Osteocyte (in vitro differentiated cells): ENCODE data around the gene MARS1. TPM values are rescaled to one million over a fixed set of nuclear protein-coding genes. Genes with fewer than 3 reads are reported as not detected.
"Not testable (repeated sequence)": the region's sequence is repeated elsewhere in the genome, so short reads cannot be mapped to it uniquely, and the experiment has no call there.

Experiments used
- DNase-seq: peaks from one replicate; pipeline ENCODE4 v3.0.0; 2021; ENCODE audit warnings: mixed read lengths; ENCODE audit not compliant: unreplicated experiment; ENCODE audit errors: extremely low spot score
- H3K27ac Mint-ChIP-seq: one replicate; pipeline ENCODE4 v1.8.0; 2021; ENCODE audit warnings: mild to moderate bottlenecking, mixed read lengths; ENCODE audit not compliant: unreplicated experiment
- H3K27me3 Mint-ChIP-seq: one replicate; pipeline ENCODE4 v1.8.0; 2021; ENCODE audit warnings: mixed read lengths; ENCODE audit not compliant: unreplicated experiment
- H3K36me3 Mint-ChIP-seq: one replicate; pipeline ENCODE4 v1.8.0; 2021; ENCODE audit warnings: mixed read lengths; ENCODE audit not compliant: unreplicated experiment
- H3K4me1 Mint-ChIP-seq: one replicate; pipeline ENCODE4 v1.8.0; 2021; ENCODE audit warnings: mixed read lengths; ENCODE audit not compliant: unreplicated experiment
- H3K4me3 Mint-ChIP-seq: one replicate; pipeline ENCODE4 v1.8.0; 2021; ENCODE audit warnings: mild to moderate bottlenecking, moderate library complexity, mixed read lengths; ENCODE audit not compliant: unreplicated experiment
- H3K9me3 Mint-ChIP-seq: one replicate; pipeline ENCODE4 v1.8.0; 2021; ENCODE audit warnings: mixed read lengths; ENCODE audit not compliant: unreplicated experiment
- long read RNA-seq: library from polyadenylated mRNA; unstranded; transcript quantifications from one replicate; pipeline ENCODE4 v2.0.0, GENCODE V29; 2021
- total RNA-seq: library from RNA; stranded (reverse); gene quantifications from 2 replicates; pipeline ENCODE4 v1.2.1, GENCODE V29; 2021
- TF ChIP-seq, protein P1 (sequence below): fragments of 200-600 bp; sonication (generic); IDR thresholded peaks from 2 replicates; pipeline ENCODE4 v1.5.0; 2021; ENCODE audit warnings: antibody characterized with exemption, mild to moderate bottlenecking, moderate library complexity

The MARS1 gene
- 364 and 401 TPM in 2 replicates for total RNA-seq
- long read RNA-seq, transcript MARS-201 (21 exons, 2,905 nt) = major isoform, 1,592 of 2,122 reads
- long read RNA-seq, partial matches to known transcripts = 226 of 2,122 reads
- long read RNA-seq, other reads (novel, unspliced or antisense) = 301 of 2,122 reads

- peaks cover 31% of the 10 kb centered on the region for H3K4me1 Mint-ChIP-seq
Observed at GRCh38 chr12:57487597-57488401, at the start of gene MARS1. MARS1 (plus strand) TSS chr12:57488068; CDS start chr12:57488091, 23 bp downstream.

GRCh38 chr12:57438400-57438799, 49.5 kb upstream of the MARS1 start:
- Mint-ChIP-seq H3K4me3 (no peak overlapping the region), H3K27ac (no peak overlapping the region), H3K4me1 (peaks cover 8% of the 10 kb centered on the region), H3K27me3 (no peaks in the 10 kb centered on the region), H3K9me3 (no peaks in the 10 kb centered on the region), H3K36me3 (no peaks in the 10 kb centered on the region)
- no peak for DNase-seq
- TF ChIP-seq, protein P1, sequence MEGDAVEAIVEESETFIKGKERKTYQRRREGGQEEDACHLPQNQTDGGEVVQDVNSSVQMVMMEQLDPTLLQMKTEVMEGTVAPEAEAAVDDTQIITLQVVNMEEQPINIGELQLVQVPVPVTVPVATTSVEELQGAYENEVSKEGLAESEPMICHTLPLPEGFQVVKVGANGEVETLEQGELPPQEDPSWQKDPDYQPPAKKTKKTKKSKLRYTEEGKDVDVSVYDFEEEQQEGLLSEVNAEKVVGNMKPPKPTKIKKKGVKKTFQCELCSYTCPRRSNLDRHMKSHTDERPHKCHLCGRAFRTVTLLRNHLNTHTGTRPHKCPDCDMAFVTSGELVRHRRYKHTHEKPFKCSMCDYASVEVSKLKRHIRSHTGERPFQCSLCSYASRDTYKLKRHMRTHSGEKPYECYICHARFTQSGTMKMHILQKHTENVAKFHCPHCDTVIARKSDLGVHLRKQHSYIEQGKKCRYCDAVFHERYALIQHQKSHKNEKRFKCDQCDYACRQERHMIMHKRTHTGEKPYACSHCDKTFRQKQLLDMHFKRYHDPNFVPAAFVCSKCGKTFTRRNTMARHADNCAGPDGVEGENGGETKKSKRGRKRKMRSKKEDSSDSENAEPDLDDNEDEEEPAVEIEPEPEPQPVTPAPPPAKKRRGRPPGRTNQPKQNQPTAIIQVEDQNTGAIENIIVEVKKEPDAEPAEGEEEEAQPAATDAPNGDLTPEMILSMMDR = no peak

More at GRCh38 chr12:57487597-57488401, at the start of gene MARS1:
- DNase-seq = peak; percentile 97
- TF ChIP-seq, protein P1 = no peak
- Mint-ChIP-seq H3K27me3 (no peaks in the 10 kb centered on the region), H3K36me3 (peaks cover 25% of the 10 kb centered on the region), H3K9me3 (no peaks in the 10 kb centered on the region), H3K4me3 (peak within 1 kb of the TSS; percentile 86), H3K27ac (peak within 1 kb of the TSS; percentile 88)

GRCh38 chr12:57439762-57440266, 48.1 kb upstream of the MARS1 start:
- no peaks in the 10 kb centered on the region for H3K9me3 Mint-ChIP-seq

GRCh38 chr12:57441393-57441792, 46.5 kb upstream of the MARS1 start:
- not testable (repeated sequence) for H3K9me3 Mint-ChIP-seq, H3K36me3 Mint-ChIP-seq, H3K27me3 Mint-ChIP-seq, H3K27ac Mint-ChIP-seq, DNase-seq, H3K4me3 Mint-ChIP-seq, H3K4me1 Mint-ChIP-seq

More at GRCh38 chr12:57439762-57440266, 48.1 kb upstream of the MARS1 start:
- no peak for DNase-seq
- Mint-ChIP-seq H3K27me3 (no peaks in the 10 kb centered on the region), H3K36me3 (no peaks in the 10 kb centered on the region), H3K4me1 (peaks cover 8% of the 10 kb centered on the region), H3K27ac (peak overlapping the region; percentile 46), H3K4me3 (no peak overlapping the region)
- TF ChIP-seq, protein P1 = no peak

GRCh38 chr12:57441846-57442427, 45.9 kb upstream of the MARS1 start:
- TF ChIP-seq, protein P1 = no peak
- Mint-ChIP-seq H3K9me3 (no peaks in the 10 kb centered on the region), H3K4me3 (no peak overlapping the region), H3K27ac (no peak overlapping the region), H3K4me1 (peaks cover 8% of the 10 kb centered on the region), H3K27me3 (no peaks in the 10 kb centered on the region), H3K36me3 (no peaks in the 10 kb centered on the region)
- no peak for DNase-seq

DNA sequence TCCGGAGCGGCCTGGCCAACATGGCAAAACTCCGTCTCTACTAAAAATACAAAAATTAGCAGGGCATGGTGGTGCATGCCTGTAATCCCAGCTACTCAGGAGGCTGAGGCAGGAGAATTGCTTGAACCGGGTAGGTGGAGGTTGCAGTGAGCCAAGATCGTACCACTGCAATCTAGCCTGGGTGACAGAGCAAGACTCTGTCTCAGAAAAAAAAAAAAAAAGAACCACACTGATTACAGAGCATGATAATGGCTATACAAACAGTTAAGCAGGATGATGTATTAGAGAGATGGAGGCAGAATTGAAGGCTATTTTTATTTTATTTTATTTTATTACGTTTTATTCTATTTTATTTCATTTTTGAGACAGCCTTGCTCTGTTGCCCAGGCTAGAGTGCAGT, 43.5 kb upstream of the MARS1 start:
- not testable (repeated sequence) for H3K27me3 Mint-ChIP-seq, H3K27ac Mint-ChIP-seq, H3K36me3 Mint-ChIP-seq, DNase-seq, H3K4me1 Mint-ChIP-seq, H3K9me3 Mint-ChIP-seq, H3K4me3 Mint-ChIP-seq
